WTC11 (cell line): ENCODE data around the gene DLG1.

Experiments used
- ATF6 ChIP-seq: sonication (generic); formaldehyde crosslinking; IDR thresholded peaks from 2 replicates; pipeline ENCODE4 v1.8.1; 2023; ENCODE audit warnings: mild to moderate bottlenecking, missing genetic modification reagents
- CREM ChIP-seq: sonication (generic); formaldehyde crosslinking; IDR thresholded peaks from 2 replicates; pipeline ENCODE4 v1.8.1; 2022; ENCODE audit warnings: mild to moderate bottlenecking, missing genetic modification reagents, moderate library complexity
- CTCF ChIP-seq: fragments of 200-600 bp; IDR thresholded peaks from 2 replicates; pipeline ENCODE4 v1.8.0; 2022; ENCODE audit warnings: antibody characterized with exemption
- IRF2 ChIP-seq: sonication (generic); formaldehyde crosslinking; IDR thresholded peaks from 2 replicates; pipeline ENCODE4 v1.8.0; 2022; ENCODE audit warnings: low read depth, missing genetic modification reagents, borderline replicate concordance
- MAX ChIP-seq: sonication (generic); formaldehyde crosslinking; IDR thresholded peaks from 2 replicates; pipeline ENCODE4 v1.8.0; 2022; ENCODE audit warnings: mild to moderate bottlenecking, missing genetic modification reagents
- MXD4 ChIP-seq: fragments of 250-450 bp; sonication (Bioruptor Pico); IDR thresholded peaks from 2 replicates; pipeline ENCODE4 v1.8.0; 2021; ENCODE audit warnings: mild to moderate bottlenecking, moderate library complexity, borderline replicate concordance
- NR2C2 ChIP-seq: sonication (generic); formaldehyde crosslinking; IDR thresholded peaks from 2 replicates; pipeline ENCODE4 v1.8.0; 2022; ENCODE audit warnings: mild to moderate bottlenecking, missing genetic modification reagents
- USF1 ChIP-seq: sonication (generic); formaldehyde crosslinking; IDR thresholded peaks from 2 replicates; pipeline ENCODE4 v1.8.0; 2022; ENCODE audit warnings: mild to moderate bottlenecking, missing genetic modification reagents
- ZNF121 ChIP-seq: sonication (generic); formaldehyde crosslinking; IDR thresholded peaks from 2 replicates; pipeline ENCODE4 v1.8.0; 2023; ENCODE audit warnings: missing genetic modification reagents
- ZNF138 ChIP-seq: sonication (generic); formaldehyde crosslinking; conservative IDR thresholded peaks from 2 replicates; pipeline ENCODE4 v1.8.1; 2022; ENCODE audit warnings: mild to moderate bottlenecking, moderate library complexity, missing genetic modification reagents
- ZNF416 ChIP-seq: fragments of 250-450 bp; sonication (Bioruptor Pico); IDR thresholded peaks from 2 replicates; pipeline ENCODE4 v1.9.0; 2021; ENCODE audit warnings: mild to moderate bottlenecking, inconsistent platforms

GRCh38 chr3:197183582-197183981, 114.8 kb downstream of the DLG1 start:
- TF ChIP-seq CTCF, result no peak
- no peak for TF ChIP-seq MXD4
- no peak for TF ChIP-seq ATF6 (CRISPR knock-in tag)
- no peak for TF ChIP-seq MAX
- TF ChIP-seq ZNF121 (CRISPR knock-in tag), result no peak
- no peak for TF ChIP-seq ZNF138 (CRISPR knock-in tag)
- TF ChIP-seq NR2C2 (CRISPR knock-in tag), result no peak
- TF ChIP-seq IRF2, result no peak
- no peak for TF ChIP-seq CREM (CRISPR knock-in tag)
- no peak for TF ChIP-seq ZNF416 (CRISPR knock-in tag)
- no peak for TF ChIP-seq USF1 (CRISPR knock-in tag)
